Fibroblast of lung (primary cell): Measurements from ENCODE around the gene TSPAN2. TPM values are rescaled to one million over a fixed set of nuclear protein-coding genes. Genes with fewer than 3 reads are reported as not detected.

Experiments used
- DNase-seq, 2 donors: peaks; one replicate each; pipeline versions ENCODE4 v3.0.0 to v3.0.0-alpha.2; 2010; ENCODE audit warnings: low read depth in 2 of 2
- H2AFZ ChIP-seq: 2 replicates; pipeline ENCODE4 v1.5.1; 2012; ENCODE audit warnings: low read length, control low read depth, inconsistent platforms
- H3K27ac ChIP-seq: 2 replicates; pipeline ENCODE4 v1.5.1; 2011; ENCODE audit warnings: low read length, control low read depth; ENCODE audit not compliant: insufficient read depth
- H3K27me3 ChIP-seq: 2 replicates; pipeline ENCODE4 v1.5.1; 2011; ENCODE audit warnings: mild to moderate bottlenecking, low read length; ENCODE audit not compliant: control insufficient read depth, insufficient read depth
- H3K36me3 ChIP-seq: 2 replicates; pipeline ENCODE4 v1.5.1; 2011; ENCODE audit warnings: low read length; ENCODE audit not compliant: control insufficient read depth, insufficient read depth
- H3K4me1 ChIP-seq: 2 replicates; pipeline ENCODE4 v1.5.1; 2011; ENCODE audit warnings: low read length; ENCODE audit not compliant: control insufficient read depth, insufficient read depth; ENCODE audit errors: extremely low read depth
- H3K4me2 ChIP-seq: 2 replicates; pipeline ENCODE4 v1.5.1; 2011; ENCODE audit warnings: low read length, control low read depth; ENCODE audit not compliant: insufficient read depth; ENCODE audit errors: extremely low read depth
- H3K4me3 ChIP-seq, 4 experiments: fragments of 200-600 bp in 1 of 4; sonication (generic) in 1 of 4; replicated peaks in 1 of 4; 2 replicates each; pipeline ENCODE4 v1.5.1; 2011 to 2016; ENCODE audit warnings: low read length in 4 of 4, low read depth in 3 of 4, mild to moderate bottlenecking in 3 of 4, control low read depth in 2 of 4, inconsistent platforms in 1 of 4, mixed read lengths in 1 of 4; ENCODE audit not compliant: insufficient read depth in 1 of 4; ENCODE audit errors: control extremely low read depth in 1 of 4
- H3K79me2 ChIP-seq: 2 replicates; pipeline ENCODE4 v1.5.1; 2012; ENCODE audit warnings: mild to moderate bottlenecking, low read length, inconsistent platforms; ENCODE audit not compliant: control insufficient read depth, insufficient read depth
- H3K9ac ChIP-seq: 2 replicates; pipeline ENCODE4 v1.5.1; 2011; ENCODE audit warnings: mild to moderate bottlenecking, low read length, control low read depth; ENCODE audit not compliant: insufficient read depth
- H3K9me3 ChIP-seq: 2 replicates; pipeline ENCODE4 v1.5.1; 2012; ENCODE audit warnings: low read depth, low read length; ENCODE audit not compliant: control insufficient read depth, insufficient read depth
- H4K20me1 ChIP-seq: 2 replicates; pipeline ENCODE4 v1.5.1; 2011; ENCODE audit warnings: low read length; ENCODE audit not compliant: control insufficient read depth, insufficient read depth; ENCODE audit errors: extremely low read depth
- EZH2 ChIP-seq: IDR thresholded peaks from 2 replicates; pipeline ENCODE4 v1.5.1; 2012; ENCODE audit warnings: low read length, control low read depth, mild to moderate bottlenecking; ENCODE audit errors: missing control alignments
- polyA plus RNA-seq, 2 donors: library from polyadenylated mRNA; depleted of rRNA in 1 of 2; stranded (reverse) in 1 of 2; unstranded in 1 of 2; fragments of >200 nt; gene quantifications; 2 replicates each; pipeline ENCODE4 v1.2.1, GENCODE V29; 2011 to 2012; ENCODE audit warnings: missing spikeins in 1 of 2
- total RNA-seq: library from RNA; depleted of rRNA; stranded (reverse); fragments of >200 nt; gene quantifications from 2 replicates; pipeline ENCODE4 v1.2.1, GENCODE V29; 2014
- TF ChIP-seq, protein P1 (sequence below), 2 donors: IDR thresholded peaks in 1 of 2; conservative IDR thresholded peaks in 1 of 2; 1 replicate in 1 of 2; 2 replicates in 1 of 2; pipeline ENCODE4 v1.5.1; 2011 to 2012; ENCODE audit warnings: low read length in 2 of 2, control low read depth in 1 of 2, inconsistent platforms in 1 of 2, low read depth in 1 of 2, mild to moderate bottlenecking in 1 of 2

TSPAN2 gene
- total and polyA plus RNA-seq, 2 donors (not counting 1 experiment from before 2014, with no cell fraction given): 0.08 to 0.66 TPM

DNA sequence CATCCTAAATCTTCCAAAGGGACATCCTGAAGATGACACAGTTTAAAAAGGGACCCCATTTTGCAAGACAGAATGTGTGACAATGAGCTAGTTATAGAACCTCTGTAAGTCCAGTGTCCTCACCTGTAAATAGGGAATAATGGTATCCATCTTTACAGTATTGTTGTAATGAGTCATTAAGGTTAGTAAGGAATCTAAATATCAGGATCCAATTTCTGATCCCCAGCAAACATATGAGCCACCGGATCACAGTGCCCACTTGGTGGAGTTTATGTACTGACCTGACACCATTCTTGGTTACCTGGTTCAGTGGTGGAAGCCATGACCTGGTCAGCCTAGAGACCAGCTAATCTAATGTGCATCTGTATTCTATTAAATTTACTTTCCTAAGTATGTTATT lies 47.9 kb upstream of the TSPAN2 start:
- no peaks in the 10 kb centered on the region for H3K27me3 ChIP-seq
- no peak overlapping the region for H3K4me3 ChIP-seq
- H3K79me2 ChIP-seq: no peaks in the 10 kb centered on the region
- H4K20me1 ChIP-seq: no peaks in the 10 kb centered on the region
- H3K27ac ChIP-seq: no peak overlapping the region
- H3K4me2 ChIP-seq: no peak overlapping the region
- H3K9me3 ChIP-seq: no peaks in the 10 kb centered on the region
- H3K36me3 ChIP-seq: no peaks in the 10 kb centered on the region
- no peak overlapping the region for H3K9ac ChIP-seq
- TF ChIP-seq, protein P1, sequence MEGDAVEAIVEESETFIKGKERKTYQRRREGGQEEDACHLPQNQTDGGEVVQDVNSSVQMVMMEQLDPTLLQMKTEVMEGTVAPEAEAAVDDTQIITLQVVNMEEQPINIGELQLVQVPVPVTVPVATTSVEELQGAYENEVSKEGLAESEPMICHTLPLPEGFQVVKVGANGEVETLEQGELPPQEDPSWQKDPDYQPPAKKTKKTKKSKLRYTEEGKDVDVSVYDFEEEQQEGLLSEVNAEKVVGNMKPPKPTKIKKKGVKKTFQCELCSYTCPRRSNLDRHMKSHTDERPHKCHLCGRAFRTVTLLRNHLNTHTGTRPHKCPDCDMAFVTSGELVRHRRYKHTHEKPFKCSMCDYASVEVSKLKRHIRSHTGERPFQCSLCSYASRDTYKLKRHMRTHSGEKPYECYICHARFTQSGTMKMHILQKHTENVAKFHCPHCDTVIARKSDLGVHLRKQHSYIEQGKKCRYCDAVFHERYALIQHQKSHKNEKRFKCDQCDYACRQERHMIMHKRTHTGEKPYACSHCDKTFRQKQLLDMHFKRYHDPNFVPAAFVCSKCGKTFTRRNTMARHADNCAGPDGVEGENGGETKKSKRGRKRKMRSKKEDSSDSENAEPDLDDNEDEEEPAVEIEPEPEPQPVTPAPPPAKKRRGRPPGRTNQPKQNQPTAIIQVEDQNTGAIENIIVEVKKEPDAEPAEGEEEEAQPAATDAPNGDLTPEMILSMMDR (conservative IDR thresholded peaks at IDR 0.05 in 1 of 2, IDR thresholded peaks at IDR 0.05 in 1 of 2; ENCODE audit: low read depth in 1 of 2, low read length in 2 of 2): no peak
- TF ChIP-seq EZH2: no peak
- no peak overlapping the region for H2AFZ ChIP-seq
- peaks cover 13% of the 10 kb centered on the region for H3K4me1 ChIP-seq
- no peak for DNase-seq

- Histone ChIP-seq H2AFZ (no peak overlapping the region), H3K4me3 (no peak overlapping the region), H3K9ac (no peak overlapping the region), H3K36me3 (no peaks in the 10 kb centered on the region), H3K79me2 (no peaks in the 10 kb centered on the region), H3K9me3 (no peaks in the 10 kb centered on the region), H3K27me3 (no peaks in the 10 kb centered on the region), H3K4me2 (no peak overlapping the region), H3K27ac (no peak overlapping the region), H3K4me1 (peaks cover 13% of the 10 kb centered on the region), H4K20me1 (no peaks in the 10 kb centered on the region)
- TF ChIP-seq EZH2: no peak
- peak in 1 of 2 donors; percentile 22 for DNase-seq
Observed at GRCh38 chr1:115136706-115137105, 47.4 kb upstream of the TSPAN2 start.

- no peaks in the 10 kb centered on the region for H4K20me1 ChIP-seq
- peak in 1 of 2 donors; percentile 51 for DNase-seq
- no peaks in the 10 kb centered on the region for H3K79me2 ChIP-seq
- H3K9ac ChIP-seq: no peak overlapping the region
- H3K4me2 ChIP-seq: no peak overlapping the region
- H3K27ac ChIP-seq: no peak overlapping the region
- H3K4me3 ChIP-seq: no peak overlapping the region
- no peaks in the 10 kb centered on the region for H3K9me3 ChIP-seq
- H3K27me3 ChIP-seq: no peaks in the 10 kb centered on the region
- TF ChIP-seq, protein P1 (conservative IDR thresholded peaks at IDR 0.05 in 1 of 2, IDR thresholded peaks at IDR 0.05 in 1 of 2; ENCODE audit: low read depth in 1 of 2, low read length in 2 of 2): no peak
- no peak for TF ChIP-seq EZH2
- no peaks in the 10 kb centered on the region for H3K36me3 ChIP-seq
- no peak overlapping the region for H2AFZ ChIP-seq
- H3K4me1 ChIP-seq: peaks cover 13% of the 10 kb centered on the region
Observed at GRCh38 chr1:115136106-115136505, 46.8 kb upstream of the TSPAN2 start.
